Fibroblast of lung (primary cell): Measurements from ENCODE around the gene GABBR2. TPM values are rescaled to one million over a fixed set of nuclear protein-coding genes. Genes with fewer than 3 reads are reported as not detected.
A peak's percentile ranks its signal among the peaks of the same experiment; 100 is the strongest.

Source experiments
- DNase-seq, 2 donors: peaks; one replicate each; pipeline versions ENCODE4 v3.0.0 to v3.0.0-alpha.2; 2010; ENCODE audit warnings: low read depth in 2 of 2
- H2AFZ ChIP-seq: 2 replicates; pipeline ENCODE4 v1.5.1; 2012; ENCODE audit warnings: low read length, control low read depth, inconsistent platforms
- H3K27ac ChIP-seq: 2 replicates; pipeline ENCODE4 v1.5.1; 2011; ENCODE audit warnings: low read length, control low read depth; ENCODE audit not compliant: insufficient read depth
- H3K27me3 ChIP-seq: 2 replicates; pipeline ENCODE4 v1.5.1; 2011; ENCODE audit warnings: mild to moderate bottlenecking, low read length; ENCODE audit not compliant: control insufficient read depth, insufficient read depth
- H3K36me3 ChIP-seq: 2 replicates; pipeline ENCODE4 v1.5.1; 2011; ENCODE audit warnings: low read length; ENCODE audit not compliant: control insufficient read depth, insufficient read depth
- H3K4me1 ChIP-seq: 2 replicates; pipeline ENCODE4 v1.5.1; 2011; ENCODE audit warnings: low read length; ENCODE audit not compliant: control insufficient read depth, insufficient read depth; ENCODE audit errors: extremely low read depth
- H3K4me2 ChIP-seq: 2 replicates; pipeline ENCODE4 v1.5.1; 2011; ENCODE audit warnings: low read length, control low read depth; ENCODE audit not compliant: insufficient read depth; ENCODE audit errors: extremely low read depth
- H3K4me3 ChIP-seq, 4 experiments: fragments of 200-600 bp in 1 of 4; sonication (generic) in 1 of 4; replicated peaks in 1 of 4; 2 replicates each; pipeline ENCODE4 v1.5.1; 2011 to 2016; ENCODE audit warnings: low read length in 4 of 4, low read depth in 3 of 4, mild to moderate bottlenecking in 3 of 4, control low read depth in 2 of 4, inconsistent platforms in 1 of 4, mixed read lengths in 1 of 4; ENCODE audit not compliant: insufficient read depth in 1 of 4; ENCODE audit errors: control extremely low read depth in 1 of 4
- H3K79me2 ChIP-seq: 2 replicates; pipeline ENCODE4 v1.5.1; 2012; ENCODE audit warnings: mild to moderate bottlenecking, low read length, inconsistent platforms; ENCODE audit not compliant: control insufficient read depth, insufficient read depth
- H3K9ac ChIP-seq: 2 replicates; pipeline ENCODE4 v1.5.1; 2011; ENCODE audit warnings: mild to moderate bottlenecking, low read length, control low read depth; ENCODE audit not compliant: insufficient read depth
- H3K9me3 ChIP-seq: 2 replicates; pipeline ENCODE4 v1.5.1; 2012; ENCODE audit warnings: low read depth, low read length; ENCODE audit not compliant: control insufficient read depth, insufficient read depth
- H4K20me1 ChIP-seq: 2 replicates; pipeline ENCODE4 v1.5.1; 2011; ENCODE audit warnings: low read length; ENCODE audit not compliant: control insufficient read depth, insufficient read depth; ENCODE audit errors: extremely low read depth
- EZH2 ChIP-seq: IDR thresholded peaks from 2 replicates; pipeline ENCODE4 v1.5.1; 2012; ENCODE audit warnings: low read length, control low read depth, mild to moderate bottlenecking; ENCODE audit errors: missing control alignments
- polyA plus RNA-seq, 2 donors: library from polyadenylated mRNA; depleted of rRNA in 1 of 2; stranded (reverse) in 1 of 2; unstranded in 1 of 2; fragments of >200 nt; gene quantifications; 2 replicates each; pipeline ENCODE4 v1.2.1, GENCODE V29; 2011 to 2012; ENCODE audit warnings: missing spikeins in 1 of 2
- total RNA-seq: library from RNA; depleted of rRNA; stranded (reverse); fragments of >200 nt; gene quantifications from 2 replicates; pipeline ENCODE4 v1.2.1, GENCODE V29; 2014
- TF ChIP-seq, protein P1 (sequence below), 2 donors: IDR thresholded peaks in 1 of 2; conservative IDR thresholded peaks in 1 of 2; 1 replicate in 1 of 2; 2 replicates in 1 of 2; pipeline ENCODE4 v1.5.1; 2011 to 2012; ENCODE audit warnings: low read length in 2 of 2, control low read depth in 1 of 2, inconsistent platforms in 1 of 2, low read depth in 1 of 2, mild to moderate bottlenecking in 1 of 2

GABBR2 gene
- total and polyA plus RNA-seq, 2 donors (not counting 1 experiment from before 2014, with no cell fraction given) = 0.32 to 0.33 TPM

DNA sequence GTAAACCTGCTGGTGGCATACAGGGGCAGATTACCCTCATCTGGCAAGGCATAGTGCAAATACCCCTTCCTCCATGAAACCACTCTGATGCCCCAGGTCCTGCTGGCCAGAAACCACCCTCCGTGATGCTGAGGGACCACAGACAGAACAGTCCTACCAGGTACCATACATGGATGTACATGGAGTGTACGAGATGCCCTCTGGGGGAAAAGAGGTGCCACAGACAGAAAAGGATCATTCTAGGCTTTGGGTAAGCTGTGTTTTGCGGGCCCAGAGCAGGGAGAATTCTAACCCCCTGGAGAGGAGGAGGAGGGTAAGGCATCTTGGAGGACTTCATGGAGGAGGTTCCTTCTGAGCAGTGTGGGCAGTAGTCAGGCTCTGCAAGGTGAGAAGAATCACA lies 68.3 kb downstream of the GABBR2 start:
- Histone ChIP-seq H3K27me3 (peaks cover 10% of the 10 kb centered on the region), H3K79me2 (no peaks in the 10 kb centered on the region), H3K36me3 (no peaks in the 10 kb centered on the region), H3K4me1 (no peaks in the 10 kb centered on the region), H2AFZ (no peak overlapping the region), H3K9me3 (no peaks in the 10 kb centered on the region), H3K9ac (no peak overlapping the region), H3K4me2 (no peak overlapping the region), H4K20me1 (no peaks in the 10 kb centered on the region), H3K27ac (no peak overlapping the region), H3K4me3 (no peak overlapping the region)
- no peak for TF ChIP-seq EZH2
- TF ChIP-seq, protein P1, sequence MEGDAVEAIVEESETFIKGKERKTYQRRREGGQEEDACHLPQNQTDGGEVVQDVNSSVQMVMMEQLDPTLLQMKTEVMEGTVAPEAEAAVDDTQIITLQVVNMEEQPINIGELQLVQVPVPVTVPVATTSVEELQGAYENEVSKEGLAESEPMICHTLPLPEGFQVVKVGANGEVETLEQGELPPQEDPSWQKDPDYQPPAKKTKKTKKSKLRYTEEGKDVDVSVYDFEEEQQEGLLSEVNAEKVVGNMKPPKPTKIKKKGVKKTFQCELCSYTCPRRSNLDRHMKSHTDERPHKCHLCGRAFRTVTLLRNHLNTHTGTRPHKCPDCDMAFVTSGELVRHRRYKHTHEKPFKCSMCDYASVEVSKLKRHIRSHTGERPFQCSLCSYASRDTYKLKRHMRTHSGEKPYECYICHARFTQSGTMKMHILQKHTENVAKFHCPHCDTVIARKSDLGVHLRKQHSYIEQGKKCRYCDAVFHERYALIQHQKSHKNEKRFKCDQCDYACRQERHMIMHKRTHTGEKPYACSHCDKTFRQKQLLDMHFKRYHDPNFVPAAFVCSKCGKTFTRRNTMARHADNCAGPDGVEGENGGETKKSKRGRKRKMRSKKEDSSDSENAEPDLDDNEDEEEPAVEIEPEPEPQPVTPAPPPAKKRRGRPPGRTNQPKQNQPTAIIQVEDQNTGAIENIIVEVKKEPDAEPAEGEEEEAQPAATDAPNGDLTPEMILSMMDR (conservative IDR thresholded peaks at IDR 0.05 in 1 of 2, IDR thresholded peaks at IDR 0.05 in 1 of 2; ENCODE audit: low read depth in 1 of 2, low read length in 2 of 2) = no peak
- DNase-seq = no peak

DNA sequence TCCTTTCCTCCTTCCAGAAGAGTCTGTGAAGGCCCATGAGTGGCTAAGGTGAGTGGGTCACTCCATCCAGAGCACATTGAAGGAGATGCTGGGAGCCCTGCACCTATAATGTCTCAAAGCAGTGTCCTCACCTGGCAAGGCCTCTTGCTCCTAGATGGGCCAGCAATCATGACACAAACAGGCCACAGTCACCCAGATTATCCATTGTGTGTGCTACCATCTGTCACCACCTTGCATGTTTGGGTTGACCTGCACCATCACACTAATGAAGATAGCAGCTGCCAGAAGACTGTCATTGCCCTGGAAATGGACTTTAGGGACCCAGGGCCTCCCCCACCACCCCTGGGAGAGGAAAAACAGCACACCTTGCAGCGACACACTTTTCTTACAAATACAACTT lies 69.6 kb downstream of the GABBR2 start:
- no peak for TF ChIP-seq EZH2
- TF ChIP-seq, protein P1 (conservative IDR thresholded peaks at IDR 0.05 in 1 of 2, IDR thresholded peaks at IDR 0.05 in 1 of 2; ENCODE audit: low read depth in 1 of 2, low read length in 2 of 2) = no peak
- no peak overlapping the region for H3K27ac ChIP-seq
- DNase-seq = no peak
- H3K36me3 ChIP-seq = no peaks in the 10 kb centered on the region
- H3K4me1 ChIP-seq = no peaks in the 10 kb centered on the region
- H3K9me3 ChIP-seq = no peaks in the 10 kb centered on the region
- H3K4me3 ChIP-seq = no peak overlapping the region
- no peak overlapping the region for H3K4me2 ChIP-seq
- H3K79me2 ChIP-seq = no peaks in the 10 kb centered on the region
- no peak overlapping the region for H2AFZ ChIP-seq
- no peaks in the 10 kb centered on the region for H4K20me1 ChIP-seq
- H3K27me3 ChIP-seq = peaks cover 10% of the 10 kb centered on the region
- no peak overlapping the region for H3K9ac ChIP-seq

DNA sequence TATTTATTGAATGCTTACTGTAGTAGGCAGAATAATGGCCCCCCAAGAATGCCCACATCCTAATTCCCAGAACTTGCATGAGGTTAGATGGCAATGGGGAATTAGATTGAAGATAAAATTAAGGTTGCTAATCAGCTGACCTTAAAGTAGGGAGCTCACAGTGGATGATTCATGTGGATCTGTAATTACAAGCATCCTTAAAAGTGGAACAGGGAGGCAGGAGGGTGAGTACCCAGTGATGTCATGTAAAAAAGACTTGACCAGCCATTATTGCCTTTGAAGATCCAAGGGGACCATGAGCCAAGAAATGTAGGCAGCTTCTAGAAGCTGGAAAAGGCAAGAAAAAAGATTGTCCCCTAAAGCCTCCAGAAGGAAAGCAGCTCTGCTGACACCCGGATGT lies 71.4 kb downstream of the GABBR2 start:
- H3K27me3 ChIP-seq = no peaks in the 10 kb centered on the region
- H3K4me3 ChIP-seq = no peak overlapping the region
- no peak for TF ChIP-seq EZH2
- TF ChIP-seq, protein P1 (conservative IDR thresholded peaks at IDR 0.05 in 1 of 2, IDR thresholded peaks at IDR 0.05 in 1 of 2; ENCODE audit: low read depth in 1 of 2, low read length in 2 of 2) = no peak
- H3K9me3 ChIP-seq = no peaks in the 10 kb centered on the region
- no peak overlapping the region for H3K9ac ChIP-seq
- H3K36me3 ChIP-seq = no peaks in the 10 kb centered on the region
- no peak overlapping the region for H3K27ac ChIP-seq
- no peaks in the 10 kb centered on the region for H3K79me2 ChIP-seq
- DNase-seq = peak in 1 of 2 donors; percentile 33
- H3K4me2 ChIP-seq = no peak overlapping the region
- H4K20me1 ChIP-seq = no peaks in the 10 kb centered on the region
- no peak overlapping the region for H2AFZ ChIP-seq
- no peaks in the 10 kb centered on the region for H3K4me1 ChIP-seq
